ENCODE data around the gene NPR3.

Gene NPR3

GRCh38 chr5:32814620-32815019 is 103.5 kb downstream of the NPR3 start:
- Histone ChIP-seq H3K27ac (ENCODE audit: low read depth, low read length) (no peak overlapping the region), H3K27me3 (ENCODE audit: control insufficient read depth in 5 of 5, insufficient read depth in 4 of 5, low read length in 5 of 5) (no peaks in the 10 kb centered on the region), H3K9me3 (ENCODE audit: control insufficient read depth in 5 of 5, low read length in 5 of 5) (no peaks in the 10 kb centered on the region), H3K4me1 (ENCODE audit: control insufficient read depth in 5 of 5, insufficient read depth in 5 of 5, low read length in 5 of 5) (peaks cover 0 to 20% (median 9%) of the 10 kb centered on the region in 5 donors), H3K36me3 (ENCODE audit: control insufficient read depth in 5 of 5, insufficient read depth in 5 of 5, low read length in 5 of 5) (no peaks in the 10 kb centered on the region), H3K4me3 (ENCODE audit: low read depth in 1 of 5, low read length in 5 of 5) (no peak overlapping the region), H3K9ac (ENCODE audit: low read length in 5 of 5) (no peak overlapping the region)

DNA sequence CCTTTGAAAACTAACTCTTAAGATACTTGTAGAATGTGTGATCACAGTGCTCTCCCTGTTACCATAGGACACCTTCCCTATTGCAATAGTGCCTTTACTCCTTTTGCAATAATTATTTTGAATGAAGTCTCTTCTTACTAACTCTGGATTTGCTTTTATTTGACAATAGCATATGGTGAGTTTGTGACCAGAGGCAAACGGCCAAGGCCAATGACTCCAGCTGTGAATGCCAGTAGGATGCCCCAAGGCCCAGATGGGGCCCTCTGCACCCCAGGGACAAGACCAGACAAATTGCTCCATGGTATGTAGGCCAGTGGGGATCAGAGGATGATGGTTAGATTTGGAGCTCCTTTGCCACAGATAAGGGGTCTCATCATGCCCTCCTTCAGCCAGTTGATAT is 116.9 kb downstream of the NPR3 start:
- no peaks in the 10 kb centered on the region for H3K27me3 ChIP-seq (ENCODE audit: control insufficient read depth in 5 of 5, insufficient read depth in 4 of 5, low read length in 5 of 5)
- no peak overlapping the region for H3K4me3 ChIP-seq (ENCODE audit: low read depth in 1 of 5, low read length in 5 of 5)
- no peak overlapping the region for H3K27ac ChIP-seq (ENCODE audit: low read depth, low read length)
- H3K9me3 ChIP-seq (ENCODE audit: control insufficient read depth in 5 of 5, low read length in 5 of 5): no peaks in the 10 kb centered on the region
- H3K4me1 ChIP-seq (ENCODE audit: control insufficient read depth in 5 of 5, insufficient read depth in 5 of 5, low read length in 5 of 5): peaks cover 0 to 4% (median 0%) of the 10 kb centered on the region in 5 donors
- H3K36me3 ChIP-seq (ENCODE audit: control insufficient read depth in 5 of 5, insufficient read depth in 5 of 5, low read length in 5 of 5): no peaks in the 10 kb centered on the region
- H3K9ac ChIP-seq (ENCODE audit: low read length in 5 of 5): no peak overlapping the region

- Histone ChIP-seq H3K4me3 (ENCODE audit: low read depth in 1 of 5, low read length in 5 of 5) (no peak overlapping the region), H3K9ac (ENCODE audit: low read length in 5 of 5) (no peak overlapping the region), H3K9me3 (ENCODE audit: control insufficient read depth in 5 of 5, low read length in 5 of 5) (no peaks in the 10 kb centered on the region), H3K4me1 (ENCODE audit: control insufficient read depth in 5 of 5, insufficient read depth in 5 of 5, low read length in 5 of 5) (peaks cover 0 to 4% (median 0%) of the 10 kb centered on the region in 5 donors), H3K27ac (ENCODE audit: low read depth, low read length) (no peak overlapping the region), H3K36me3 (ENCODE audit: control insufficient read depth in 5 of 5, insufficient read depth in 5 of 5, low read length in 5 of 5) (no peaks in the 10 kb centered on the region), H3K27me3 (ENCODE audit: control insufficient read depth in 5 of 5, insufficient read depth in 4 of 5, low read length in 5 of 5) (no peaks in the 10 kb centered on the region)
Observed at GRCh38 chr5:32828492-32828891, 117.4 kb downstream of the NPR3 start.

DNA sequence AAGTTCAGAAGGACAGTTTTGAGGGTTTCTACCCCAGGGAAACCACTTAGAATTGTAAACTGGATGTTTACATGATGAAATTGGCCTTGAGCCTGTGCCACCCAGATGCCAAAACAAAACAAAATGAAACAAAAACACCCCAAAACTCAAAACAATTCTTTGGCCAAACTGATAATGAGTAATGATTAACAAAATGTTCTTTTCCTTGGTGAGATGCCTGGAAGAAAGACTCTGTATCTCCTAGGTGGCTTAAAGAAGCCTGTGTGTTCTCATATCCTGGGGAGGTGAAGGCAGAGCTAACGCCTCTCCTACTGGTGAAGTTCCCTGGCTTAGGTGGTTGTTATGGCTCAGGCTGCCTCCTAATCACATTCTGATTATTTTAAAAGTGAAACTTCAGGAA is 120.5 kb downstream of the NPR3 start:
- no peak overlapping the region for H3K9ac ChIP-seq (ENCODE audit: low read length in 5 of 5)
- no peaks in the 10 kb centered on the region for H3K36me3 ChIP-seq (ENCODE audit: control insufficient read depth in 5 of 5, insufficient read depth in 5 of 5, low read length in 5 of 5)
- H3K9me3 ChIP-seq (ENCODE audit: control insufficient read depth in 5 of 5, low read length in 5 of 5): no peaks in the 10 kb centered on the region
- peaks cover 0 to 4% (median 0%) of the 10 kb centered on the region in 5 donors for H3K4me1 ChIP-seq (ENCODE audit: control insufficient read depth in 5 of 5, insufficient read depth in 5 of 5, low read length in 5 of 5)
- H3K27me3 ChIP-seq (ENCODE audit: control insufficient read depth in 5 of 5, insufficient read depth in 4 of 5, low read length in 5 of 5): no peaks in the 10 kb centered on the region
- no peak overlapping the region for H3K27ac ChIP-seq (ENCODE audit: low read depth, low read length)
- no peak overlapping the region for H3K4me3 ChIP-seq (ENCODE audit: low read depth in 1 of 5, low read length in 5 of 5)

DNA sequence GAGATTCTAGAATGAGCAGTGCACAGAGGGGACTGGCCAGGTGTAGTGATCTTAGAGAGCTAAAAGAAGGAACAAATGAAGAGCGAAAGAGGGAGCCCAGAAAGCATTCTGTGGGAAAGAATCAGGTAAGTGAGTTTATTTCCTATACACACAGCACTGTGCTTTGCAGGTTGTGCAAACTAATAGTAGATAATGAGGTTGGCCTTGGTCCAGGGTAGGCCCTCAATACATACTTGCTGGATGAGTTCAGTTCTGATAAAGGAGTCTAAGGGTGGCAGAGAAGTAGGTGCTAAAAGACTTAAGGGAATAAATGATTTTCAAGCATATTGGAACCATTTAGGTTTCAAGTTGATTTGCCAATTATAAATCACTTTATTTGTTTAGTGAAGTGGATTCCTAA is 122.0 kb downstream of the NPR3 start:
- H3K27me3 ChIP-seq (ENCODE audit: control insufficient read depth in 5 of 5, insufficient read depth in 4 of 5, low read length in 5 of 5): no peaks in the 10 kb centered on the region
- peaks cover 0 to 4% (median 0%) of the 10 kb centered on the region in 5 donors for H3K4me1 ChIP-seq (ENCODE audit: control insufficient read depth in 5 of 5, insufficient read depth in 5 of 5, low read length in 5 of 5)
- no peaks in the 10 kb centered on the region for H3K36me3 ChIP-seq (ENCODE audit: control insufficient read depth in 5 of 5, insufficient read depth in 5 of 5, low read length in 5 of 5)
- H3K4me3 ChIP-seq (ENCODE audit: low read depth in 1 of 5, low read length in 5 of 5): no peak overlapping the region
- no peak overlapping the region for H3K27ac ChIP-seq (ENCODE audit: low read depth, low read length)
- H3K9ac ChIP-seq (ENCODE audit: low read length in 5 of 5): no peak overlapping the region
- no peaks in the 10 kb centered on the region for H3K9me3 ChIP-seq (ENCODE audit: control insufficient read depth in 5 of 5, low read length in 5 of 5)

DNA sequence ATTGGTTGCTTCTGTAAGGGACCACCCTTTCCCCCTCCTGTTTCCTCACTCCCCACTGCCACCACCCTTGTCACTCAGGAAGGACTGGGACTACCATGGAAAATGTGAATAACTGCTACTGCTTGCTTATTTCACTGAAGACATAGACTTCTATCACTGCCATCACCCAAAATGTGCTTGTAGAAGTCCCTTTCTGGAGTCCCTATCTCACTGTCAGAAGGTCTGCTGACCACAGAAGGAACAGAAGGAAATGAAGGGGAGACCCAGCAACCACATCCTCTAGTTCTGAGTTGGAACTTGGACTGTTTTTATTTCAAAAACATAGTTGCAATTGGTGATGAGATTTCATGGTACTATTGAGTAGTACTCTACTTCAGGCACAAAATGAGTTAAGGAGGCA is 122.5 kb downstream of the NPR3 start:
- Histone ChIP-seq H3K27ac (ENCODE audit: low read depth, low read length) (no peak overlapping the region), H3K4me3 (ENCODE audit: low read depth in 1 of 5, low read length in 5 of 5) (no peak overlapping the region), H3K27me3 (ENCODE audit: control insufficient read depth in 5 of 5, insufficient read depth in 4 of 5, low read length in 5 of 5) (no peaks in the 10 kb centered on the region), H3K9ac (ENCODE audit: low read length in 5 of 5) (no peak overlapping the region), H3K9me3 (ENCODE audit: control insufficient read depth in 5 of 5, low read length in 5 of 5) (no peaks in the 10 kb centered on the region), H3K4me1 (ENCODE audit: control insufficient read depth in 5 of 5, insufficient read depth in 5 of 5, low read length in 5 of 5) (peaks cover 0 to 3% (median 0%) of the 10 kb centered on the region in 5 donors), H3K36me3 (ENCODE audit: control insufficient read depth in 5 of 5, insufficient read depth in 5 of 5, low read length in 5 of 5) (no peaks in the 10 kb centered on the region)

GRCh38 chr5:32834251-32834650 is 123.1 kb downstream of the NPR3 start:
- no peak overlapping the region for H3K27ac ChIP-seq (ENCODE audit: low read depth, low read length)
- no peak overlapping the region for H3K9ac ChIP-seq (ENCODE audit: low read length in 5 of 5)
- H3K4me3 ChIP-seq (ENCODE audit: low read depth in 1 of 5, low read length in 5 of 5): no peak overlapping the region
- H3K4me1 ChIP-seq (ENCODE audit: control insufficient read depth in 5 of 5, insufficient read depth in 5 of 5, low read length in 5 of 5): peaks cover 0 to 3% (median 0%) of the 10 kb centered on the region in 5 donors
- H3K36me3 ChIP-seq (ENCODE audit: control insufficient read depth in 5 of 5, insufficient read depth in 5 of 5, low read length in 5 of 5): no peaks in the 10 kb centered on the region
- no peaks in the 10 kb centered on the region for H3K27me3 ChIP-seq (ENCODE audit: control insufficient read depth in 5 of 5, insufficient read depth in 4 of 5, low read length in 5 of 5)
- H3K9me3 ChIP-seq (ENCODE audit: control insufficient read depth in 5 of 5, low read length in 5 of 5): no peaks in the 10 kb centered on the region

- H3K27ac ChIP-seq (ENCODE audit: low read depth, low read length): no peak overlapping the region
- no peaks in the 10 kb centered on the region for H3K36me3 ChIP-seq (ENCODE audit: control insufficient read depth in 5 of 5, insufficient read depth in 5 of 5, low read length in 5 of 5)
- H3K9ac ChIP-seq (ENCODE audit: low read length in 5 of 5): no peak overlapping the region
- H3K9me3 ChIP-seq (ENCODE audit: control insufficient read depth in 5 of 5, low read length in 5 of 5): no peaks in the 10 kb centered on the region
- no peak overlapping the region for H3K4me3 ChIP-seq (ENCODE audit: low read depth in 1 of 5, low read length in 5 of 5)
- H3K4me1 ChIP-seq (ENCODE audit: control insufficient read depth in 5 of 5, insufficient read depth in 5 of 5, low read length in 5 of 5): peaks cover 0 to 3% (median 0%) of the 10 kb centered on the region in 5 donors
- no peaks in the 10 kb centered on the region for H3K27me3 ChIP-seq (ENCODE audit: control insufficient read depth in 5 of 5, insufficient read depth in 4 of 5, low read length in 5 of 5)
Observed at GRCh38 chr5:32836176-32836575, 125.1 kb downstream of the NPR3 start.

DNA sequence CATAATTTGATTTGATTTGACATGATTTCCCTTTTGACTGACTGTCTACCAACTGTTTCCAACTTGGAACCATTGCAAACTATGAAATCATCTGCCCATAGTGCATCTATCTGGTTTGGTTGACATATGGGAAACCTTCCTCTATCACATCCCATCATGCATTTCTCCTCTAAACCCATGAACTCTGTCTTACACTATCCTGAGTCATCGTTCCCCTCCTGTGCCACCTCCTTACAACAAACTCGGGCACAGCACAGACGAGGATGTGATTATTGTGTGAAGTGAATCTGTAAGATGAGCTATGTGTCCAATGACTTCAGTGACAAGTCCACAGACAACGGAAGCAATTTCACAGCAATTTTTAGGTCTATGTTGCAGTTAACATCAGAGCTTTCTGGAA is 126.1 kb downstream of the NPR3 start:
- H3K4me3 ChIP-seq (ENCODE audit: low read depth in 1 of 5, low read length in 5 of 5): no peak overlapping the region
- H3K4me1 ChIP-seq (ENCODE audit: control insufficient read depth in 5 of 5, insufficient read depth in 5 of 5, low read length in 5 of 5): peaks cover 0 to 3% (median 0%) of the 10 kb centered on the region in 5 donors
- H3K27me3 ChIP-seq (ENCODE audit: control insufficient read depth in 5 of 5, insufficient read depth in 4 of 5, low read length in 5 of 5): no peaks in the 10 kb centered on the region
- H3K36me3 ChIP-seq (ENCODE audit: control insufficient read depth in 5 of 5, insufficient read depth in 5 of 5, low read length in 5 of 5): no peaks in the 10 kb centered on the region
- H3K9ac ChIP-seq (ENCODE audit: low read length in 5 of 5): no peak overlapping the region
- H3K9me3 ChIP-seq (ENCODE audit: control insufficient read depth in 5 of 5, low read length in 5 of 5): no peaks in the 10 kb centered on the region
- no peak overlapping the region for H3K27ac ChIP-seq (ENCODE audit: low read depth, low read length)

GRCh38 chr5:32839106-32839505 is 128.0 kb downstream of the NPR3 start:
- Histone ChIP-seq H3K9ac (ENCODE audit: low read length in 5 of 5) (no peak overlapping the region), H3K4me1 (ENCODE audit: control insufficient read depth in 5 of 5, insufficient read depth in 5 of 5, low read length in 5 of 5) (peaks cover 0 to 3% (median 0%) of the 10 kb centered on the region in 5 donors), H3K36me3 (ENCODE audit: control insufficient read depth in 5 of 5, insufficient read depth in 5 of 5, low read length in 5 of 5) (no peaks in the 10 kb centered on the region), H3K27ac (ENCODE audit: low read depth, low read length) (no peak overlapping the region), H3K27me3 (ENCODE audit: control insufficient read depth in 5 of 5, insufficient read depth in 4 of 5, low read length in 5 of 5) (no peaks in the 10 kb centered on the region), H3K9me3 (ENCODE audit: control insufficient read depth in 5 of 5, low read length in 5 of 5) (no peaks in the 10 kb centered on the region), H3K4me3 (ENCODE audit: low read depth in 1 of 5, low read length in 5 of 5) (no peak overlapping the region)

- H3K36me3 ChIP-seq (ENCODE audit: control insufficient read depth in 5 of 5, insufficient read depth in 5 of 5, low read length in 5 of 5): no peaks in the 10 kb centered on the region
- no peak overlapping the region for H3K27ac ChIP-seq (ENCODE audit: low read depth, low read length)
- H3K4me1 ChIP-seq (ENCODE audit: control insufficient read depth in 5 of 5, insufficient read depth in 5 of 5, low read length in 5 of 5): peaks cover 0 to 3% (median 0%) of the 10 kb centered on the region in 5 donors
- H3K9me3 ChIP-seq (ENCODE audit: control insufficient read depth in 5 of 5, low read length in 5 of 5): no peaks in the 10 kb centered on the region
- H3K27me3 ChIP-seq (ENCODE audit: control insufficient read depth in 5 of 5, insufficient read depth in 4 of 5, low read length in 5 of 5): no peaks in the 10 kb centered on the region
- no peak overlapping the region for H3K9ac ChIP-seq (ENCODE audit: low read length in 5 of 5)
- H3K4me3 ChIP-seq (ENCODE audit: low read depth in 1 of 5, low read length in 5 of 5): no peak overlapping the region
Observed at GRCh38 chr5:32840606-32841005, 129.5 kb downstream of the NPR3 start.
